Measurements from ENCODE around the gene HOMER3.

Gene HOMER3

GRCh38 chr19:18972851-18973250 is 31.8 kb upstream of the HOMER3 start:
- Histone ChIP-seq H3K27ac (no peak overlapping the region), H3K36me3 (no peaks in the 10 kb centered on the region)
- no peak for TF ChIP-seq CTCF (IDR thresholded peaks at IDR 0.05; ENCODE audit: low read depth, low read length)

DNA sequence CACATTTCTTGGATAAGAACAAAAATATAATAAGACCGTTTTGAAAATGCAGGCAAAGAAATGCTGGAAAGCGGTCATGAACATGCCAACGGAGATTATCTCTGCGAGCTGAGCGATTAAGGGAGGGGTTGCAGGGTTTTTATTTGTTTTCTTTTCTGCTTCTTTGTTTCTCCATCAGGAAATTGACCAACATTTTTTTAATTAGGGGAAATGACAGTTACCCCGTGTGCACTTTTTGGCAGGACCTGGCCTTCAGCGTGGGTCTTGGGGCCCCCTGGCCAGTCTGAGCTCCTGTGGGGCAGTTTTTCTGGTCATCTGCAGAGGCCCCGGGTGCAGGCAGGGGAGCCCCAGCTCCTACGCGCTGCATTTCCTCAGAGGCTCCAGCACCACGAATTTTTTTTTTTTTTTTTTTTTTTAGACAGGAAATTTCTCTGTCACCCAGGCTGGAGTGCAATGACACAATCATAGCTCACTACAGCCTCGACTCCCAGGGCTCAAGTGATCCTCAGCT is 31.3 kb upstream of the HOMER3 start:
- peaks cover 3% of the 10 kb centered on the region for H3K9me3 ChIP-seq (ENCODE audit: severe bottlenecking)
- H3K36me3 ChIP-seq, result no peaks in the 10 kb centered on the region
- H3K4me3 ChIP-seq (ENCODE audit: low read depth, low read length), result no peak overlapping the region
- DNase-seq, result no peak
- no peaks in the 10 kb centered on the region for H3K27me3 ChIP-seq (ENCODE audit: insufficient read depth, low read depth, severe bottlenecking)
- no peak for TF ChIP-seq CTCF (IDR thresholded peaks at IDR 0.05; ENCODE audit: low read depth, low read length)
- no peak overlapping the region for H3K27ac ChIP-seq

More at GRCh38 chr19:18972851-18973250, 31.8 kb upstream of the HOMER3 start:
- DNase-seq, result no peak
- H3K27me3 ChIP-seq (ENCODE audit: insufficient read depth, low read depth, severe bottlenecking), result no peaks in the 10 kb centered on the region
- H3K4me3 ChIP-seq (ENCODE audit: low read depth, low read length), result no peak overlapping the region
- H3K9me3 ChIP-seq (ENCODE audit: severe bottlenecking), result peaks cover 3% of the 10 kb centered on the region

- no peak for DNase-seq
Observed at GRCh38 chr19:18969931-18970659, 29.1 kb upstream of the HOMER3 start.

GRCh38 chr19:18967358-18968146 is 26.5 kb upstream of the HOMER3 start:
- H3K36me3 ChIP-seq, result no peaks in the 10 kb centered on the region
- no peak overlapping the region for H3K4me3 ChIP-seq (ENCODE audit: low read depth, low read length)
- no peaks in the 10 kb centered on the region for H3K27me3 ChIP-seq (ENCODE audit: insufficient read depth, low read depth, severe bottlenecking)
- TF ChIP-seq CTCF (IDR thresholded peaks at IDR 0.05; ENCODE audit: low read depth, low read length), result no peak
- H3K27ac ChIP-seq, result no peak overlapping the region
- DNase-seq, result no peak
- H3K9me3 ChIP-seq (ENCODE audit: severe bottlenecking), result peaks cover 3% of the 10 kb centered on the region

More at GRCh38 chr19:18969931-18970659, 29.1 kb upstream of the HOMER3 start:
- no peaks in the 10 kb centered on the region for H3K27me3 ChIP-seq (ENCODE audit: insufficient read depth, low read depth, severe bottlenecking)
- TF ChIP-seq CTCF (IDR thresholded peaks at IDR 0.05; ENCODE audit: low read depth, low read length), result no peak
- H3K4me3 ChIP-seq (ENCODE audit: low read depth, low read length), result no peak overlapping the region
- H3K36me3 ChIP-seq, result no peaks in the 10 kb centered on the region
- H3K27ac ChIP-seq, result no peak overlapping the region
- peaks cover 3% of the 10 kb centered on the region for H3K9me3 ChIP-seq (ENCODE audit: severe bottlenecking)

GRCh38 chr19:18966307-18966706 is 25.3 kb upstream of the HOMER3 start:
- Histone ChIP-seq H3K27me3 (ENCODE audit: insufficient read depth, low read depth, severe bottlenecking) (no peaks in the 10 kb centered on the region), H3K4me3 (ENCODE audit: low read depth, low read length) (no peak overlapping the region), H3K9me3 (ENCODE audit: severe bottlenecking) (peaks cover 3% of the 10 kb centered on the region), H3K27ac (no peak overlapping the region), H3K36me3 (no peaks in the 10 kb centered on the region)
- TF ChIP-seq CTCF (IDR thresholded peaks at IDR 0.05; ENCODE audit: low read depth, low read length), result no peak
- DNase-seq, result no peak

All from WERI-Rb-1 (cell line).